MM.1S (cell line): ENCODE data around the gene ZNF580.

Experiments
- DNase-seq: peaks from one replicate; pipeline ENCODE4 v3.0.0-alpha.2; 2015
- H2AFZ ChIP-seq: fragments of 300-600 bp; sonication (generic); 2 replicates; pipeline ENCODE4 v1.6.0; 2016; ENCODE audit warnings: antibody characterized with exemption, low read length
- H3F3A ChIP-seq: fragments of 300-600 bp; sonication (generic); 2 replicates; pipeline ENCODE4 v1.6.1; 2016; ENCODE audit warnings: mild to moderate bottlenecking, antibody characterized with exemption, low read length, moderate library complexity, mixed read lengths; ENCODE audit not compliant: insufficient read depth
- H3K27ac ChIP-seq: fragments of 300-600 bp; sonication (generic); 2 replicates; pipeline ENCODE4 v1.5.1; 2016; ENCODE audit warnings: mild to moderate bottlenecking, low read length
- H3K27me3 ChIP-seq: fragments of 300-600 bp; sonication (generic); replicated peaks from 2 replicates; pipeline ENCODE4 v1.6.0; 2016; ENCODE audit warnings: low read length; ENCODE audit not compliant: insufficient read depth
- H3K36me3 ChIP-seq: fragments of 300-600 bp; sonication (generic); replicated peaks from 2 replicates; pipeline ENCODE4 v1.6.1; 2016; ENCODE audit warnings: mild to moderate bottlenecking, low read length, mixed read lengths; ENCODE audit not compliant: insufficient read depth
- H3K4me1 ChIP-seq: fragments of 300-600 bp; sonication (generic); 2 replicates; pipeline ENCODE4 v1.6.1; 2016; ENCODE audit warnings: low read length, mixed read lengths
- H3K4me2 ChIP-seq: fragments of 300-600 bp; sonication (generic); 2 replicates; pipeline ENCODE4 v1.6.0; 2016; ENCODE audit warnings: low read depth, low read length
- H3K4me3 ChIP-seq: fragments of 300-600 bp; sonication (generic); 2 replicates; pipeline ENCODE4 v1.5.1; 2016; ENCODE audit warnings: low read length, mixed read lengths
- H3K79me2 ChIP-seq: fragments of 300-600 bp; sonication (generic); 2 replicates; pipeline ENCODE4 v1.6.1; 2016; ENCODE audit warnings: mixed run types, low read length, mixed read lengths
- H3K9ac ChIP-seq: fragments of 300-600 bp; sonication (generic); 2 replicates; pipeline ENCODE4 v1.6.1; 2016; ENCODE audit warnings: low read length, mixed read lengths
- H3K9me2 ChIP-seq: fragments of 300-600 bp; sonication (generic); replicated peaks from 2 replicates; pipeline ENCODE4 v1.6.1; 2016; ENCODE audit warnings: mild to moderate bottlenecking, low read length, mixed read lengths; ENCODE audit not compliant: insufficient read depth
- H3K9me3 ChIP-seq: fragments of 300-600 bp; sonication (generic); replicated peaks from 2 replicates; pipeline ENCODE4 v1.6.1; 2016; ENCODE audit warnings: mild to moderate bottlenecking, low read length, mixed read lengths; ENCODE audit not compliant: insufficient read depth
- H4K20me1 ChIP-seq: fragments of 300-600 bp; sonication (generic); 2 replicates; pipeline ENCODE4 v1.6.1; 2016; ENCODE audit warnings: mild to moderate bottlenecking, low read length, moderate library complexity, mixed read lengths; ENCODE audit not compliant: insufficient read depth
- EZH2 ChIP-seq: fragments of 300-600 bp; sonication (generic); optimal IDR thresholded peaks from 2 replicates; pipeline ENCODE3; 2017; ENCODE audit warnings: low read depth, mild to moderate bottlenecking, antibody characterized with exemption, low read length, mixed read lengths
- EZH2phosphoT487 ChIP-seq: fragments of 300-600 bp; sonication (generic); IDR thresholded peaks from 2 replicates; pipeline ENCODE4 v1.6.1; 2018; ENCODE audit warnings: antibody characterized with exemption, low read length
- TF ChIP-seq, protein P1 (sequence below): fragments of 300-600 bp; sonication (generic); IDR thresholded peaks from 2 replicates; pipeline ENCODE4 v1.5.1; 2016; ENCODE audit warnings: antibody characterized with exemption, low read length, mixed read lengths

ZNF580 gene

DNA sequence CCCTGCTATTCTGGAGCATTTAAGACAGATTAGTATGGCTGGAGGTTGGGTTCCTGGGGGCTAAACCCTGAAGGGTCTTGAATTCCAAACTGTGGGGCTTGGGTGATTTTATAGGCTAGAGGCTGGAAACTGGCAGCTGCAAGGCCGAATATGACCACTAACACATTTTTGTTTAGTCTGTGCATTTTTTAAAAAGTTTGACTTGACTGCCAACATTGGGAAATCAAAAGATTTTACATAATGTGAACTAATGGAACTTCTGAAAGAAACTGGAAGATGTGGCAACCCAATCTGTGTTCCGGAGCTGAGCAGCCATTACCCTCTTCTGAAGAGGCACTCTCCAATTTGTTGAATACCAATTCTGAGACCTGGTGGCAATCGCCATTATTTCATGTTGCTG lies 21.5 kb upstream of the ZNF580 start:
- H2AFZ ChIP-seq = no peak overlapping the region
- H3K4me2 ChIP-seq = no peak overlapping the region
- no peaks in the 10 kb centered on the region for H4K20me1 ChIP-seq
- no peak overlapping the region for H3K9ac ChIP-seq
- H3K4me3 ChIP-seq = no peak overlapping the region
- no peaks in the 10 kb centered on the region for H3K9me3 ChIP-seq
- no peaks in the 10 kb centered on the region for H3K36me3 ChIP-seq
- H3F3A ChIP-seq = 0 out of 2 replicates have a peak, but pooled peaks cover 9% of the 10 kb centered on the region
- H3K4me1 ChIP-seq = no peaks in the 10 kb centered on the region
- H3K79me2 ChIP-seq = no peaks in the 10 kb centered on the region; the same call in 1 of the 2 replicates
- no peaks in the 10 kb centered on the region for H3K27me3 ChIP-seq
- no peak for DNase-seq
- no peaks in the 10 kb centered on the region for H3K9me2 ChIP-seq
- TF ChIP-seq EZH2 = no peak
- TF ChIP-seq, protein P1, sequence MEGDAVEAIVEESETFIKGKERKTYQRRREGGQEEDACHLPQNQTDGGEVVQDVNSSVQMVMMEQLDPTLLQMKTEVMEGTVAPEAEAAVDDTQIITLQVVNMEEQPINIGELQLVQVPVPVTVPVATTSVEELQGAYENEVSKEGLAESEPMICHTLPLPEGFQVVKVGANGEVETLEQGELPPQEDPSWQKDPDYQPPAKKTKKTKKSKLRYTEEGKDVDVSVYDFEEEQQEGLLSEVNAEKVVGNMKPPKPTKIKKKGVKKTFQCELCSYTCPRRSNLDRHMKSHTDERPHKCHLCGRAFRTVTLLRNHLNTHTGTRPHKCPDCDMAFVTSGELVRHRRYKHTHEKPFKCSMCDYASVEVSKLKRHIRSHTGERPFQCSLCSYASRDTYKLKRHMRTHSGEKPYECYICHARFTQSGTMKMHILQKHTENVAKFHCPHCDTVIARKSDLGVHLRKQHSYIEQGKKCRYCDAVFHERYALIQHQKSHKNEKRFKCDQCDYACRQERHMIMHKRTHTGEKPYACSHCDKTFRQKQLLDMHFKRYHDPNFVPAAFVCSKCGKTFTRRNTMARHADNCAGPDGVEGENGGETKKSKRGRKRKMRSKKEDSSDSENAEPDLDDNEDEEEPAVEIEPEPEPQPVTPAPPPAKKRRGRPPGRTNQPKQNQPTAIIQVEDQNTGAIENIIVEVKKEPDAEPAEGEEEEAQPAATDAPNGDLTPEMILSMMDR = no peak
- TF ChIP-seq EZH2phosphoT487 = no peak
- H3K27ac ChIP-seq = no peak overlapping the region

DNA sequence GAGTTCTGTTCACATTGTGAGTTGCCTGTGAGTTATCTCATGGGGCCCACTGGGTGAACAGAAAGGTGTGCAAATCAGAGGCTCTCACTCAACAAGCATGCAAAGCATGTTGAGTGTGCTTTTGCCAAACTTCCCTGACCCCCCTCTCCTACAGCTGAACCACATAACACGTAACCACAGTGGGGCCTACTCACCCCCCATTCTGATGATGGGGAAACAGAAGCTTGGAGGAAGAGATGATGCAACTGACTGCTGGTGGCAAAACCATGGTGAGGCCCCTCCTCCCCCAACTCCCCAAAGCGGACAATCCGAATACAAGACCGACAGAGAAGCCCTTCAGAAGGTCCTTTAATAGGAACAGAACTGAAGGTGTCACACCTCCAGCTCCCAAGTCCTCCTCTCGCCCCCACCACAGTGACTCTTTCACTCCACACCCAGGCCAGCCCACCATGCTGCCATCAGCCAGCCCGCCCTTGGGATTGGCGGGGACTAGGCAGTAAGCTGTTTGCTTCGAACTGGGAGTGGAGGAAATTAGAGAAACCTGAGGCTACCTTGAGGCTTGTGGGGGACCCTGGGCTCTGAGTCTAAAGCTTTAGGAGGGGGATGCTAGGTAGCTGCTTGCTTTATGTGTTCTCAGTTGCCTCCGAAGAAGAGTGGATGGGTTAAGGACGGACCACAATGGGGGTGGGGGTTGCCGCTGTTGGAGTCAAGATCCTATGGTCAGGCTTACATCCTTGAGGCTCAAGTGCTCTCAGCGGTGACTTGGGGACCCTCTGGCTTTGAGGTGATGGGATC lies 20.2 kb upstream of the ZNF580 start:
- 0 out of 2 replicates have a peak, but pooled peaks cover 9% of the 10 kb centered on the region for H3F3A ChIP-seq
- TF ChIP-seq EZH2 (no peak), EZH2phosphoT487 (no peak)
- TF ChIP-seq, protein P1 = no peak
- no peak overlapping the region for H3K27ac ChIP-seq
- H3K4me3 ChIP-seq = no peak overlapping the region
- H3K36me3 ChIP-seq = no peaks in the 10 kb centered on the region
- no peaks in the 10 kb centered on the region for H3K9me3 ChIP-seq
- no peaks in the 10 kb centered on the region for H4K20me1 ChIP-seq
- no peak for DNase-seq
- H3K9ac ChIP-seq = no peak overlapping the region
- no peaks in the 10 kb centered on the region for H3K27me3 ChIP-seq
- H3K9me2 ChIP-seq = no peaks in the 10 kb centered on the region
- H3K4me2 ChIP-seq = no peak overlapping the region
- no peak overlapping the region for H2AFZ ChIP-seq
- no peaks in the 10 kb centered on the region for H3K4me1 ChIP-seq
- H3K79me2 ChIP-seq = no peaks in the 10 kb centered on the region; the same call in 1 of the 2 replicates

DNA sequence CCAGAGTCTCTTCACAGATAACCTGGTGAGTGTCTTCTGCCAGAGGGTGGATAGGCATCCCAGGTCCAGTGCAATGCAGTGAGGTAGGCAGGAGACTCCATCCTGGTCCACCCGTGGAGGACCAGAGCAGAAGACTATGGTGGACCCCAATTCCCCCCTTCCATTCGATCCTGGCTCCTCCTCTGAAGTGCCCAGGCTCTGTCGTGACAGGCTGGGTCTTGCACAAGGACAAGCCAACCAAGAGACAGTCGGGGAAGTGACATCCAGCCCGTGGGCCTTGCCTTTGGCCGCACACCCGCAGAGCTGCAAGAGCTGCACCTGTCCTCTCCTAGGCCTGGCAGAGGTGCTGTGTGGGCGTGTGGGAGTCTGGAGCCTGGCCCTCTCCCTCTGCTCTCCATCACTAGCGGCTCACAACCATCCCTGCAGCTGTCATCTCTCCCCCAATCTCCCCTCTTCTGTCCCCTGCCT lies 19.6 kb upstream of the ZNF580 start:
- Histone ChIP-seq H3F3A (0 out of 2 replicates have a peak, but pooled peaks cover 9% of the 10 kb centered on the region), H3K4me3 (no peak overlapping the region), H3K9me3 (no peaks in the 10 kb centered on the region), H3K27ac (no peak overlapping the region), H2AFZ (no peak overlapping the region), H3K4me1 (no peaks in the 10 kb centered on the region), H3K79me2 (no peaks in the 10 kb centered on the region; the same call in 1 of the 2 replicates), H3K9me2 (no peaks in the 10 kb centered on the region), H3K4me2 (no peak overlapping the region), H4K20me1 (no peaks in the 10 kb centered on the region), H3K27me3 (no peaks in the 10 kb centered on the region), H3K9ac (no peak overlapping the region), H3K36me3 (no peaks in the 10 kb centered on the region)
- TF ChIP-seq EZH2 = no peak
- TF ChIP-seq, protein P1 = no peak
- no peak for TF ChIP-seq EZH2phosphoT487
- no peak for DNase-seq
